Right atrium auricular region (tissue), 2 donors: ENCODE data around the gene GRK5. TPM values are rescaled to one million over a fixed set of nuclear protein-coding genes. Genes with fewer than 3 reads are reported as not detected.

Experiments used
- DNase-seq: peaks from one replicate; pipeline ENCODE4 v3.0.0-alpha.2; 2019; ENCODE audit warnings: low spot score
- H3K27ac ChIP-seq, 2 donors: fragments of 200-600 bp; sonication (generic); 1 replicate in 1 of 2; 2 replicates in 1 of 2; pipeline ENCODE4 v1.5.1; 2016 to 2019
- H3K27me3 ChIP-seq, 2 donors: fragments of 200-600 bp; sonication (generic); one replicate each; pipeline versions ENCODE4 v1.5.1 to v1.6.0; 2017 to 2019
- H3K36me3 ChIP-seq: fragments of 200-600 bp; sonication (generic); one replicate; pipeline ENCODE4 v1.5.1; 2016
- H3K4me1 ChIP-seq, 2 donors: fragments of 200-600 bp; sonication (generic); one replicate each; pipeline versions ENCODE4 v1.5.1 to v1.6.0; 2017 to 2019
- H3K4me3 ChIP-seq, 2 donors: fragments of 200-600 bp; sonication (generic); 1 replicate in 1 of 2; 2 replicates in 1 of 2; pipeline ENCODE4 v1.5.1; 2017 to 2019; ENCODE audit warnings: mild to moderate bottlenecking in 1 of 2, moderate library complexity in 1 of 2
- H3K9me3 ChIP-seq, 2 donors: fragments of 200-600 bp; sonication (generic); one replicate each; pipeline ENCODE4 v1.5.1; 2019
- CTCF ChIP-seq, 2 donors: fragments of 200-600 bp; sonication (generic); IDR thresholded peaks; one replicate each; pipeline ENCODE4 v1.5.1; 2019; ENCODE audit warnings: antibody characterized with exemption in 2 of 2
- total RNA-seq, 2 donors: library from RNA; depleted of rRNA; stranded (reverse); fragments of >200 nt; gene quantifications; one replicate each; pipeline ENCODE4 v1.1.0, GENCODE V29; 2016

The GRK5 gene
- total RNA-seq, 2 donors from 2014 or later, result 19.2 to 53.8 TPM

GRCh38 chr10:119263951-119264617, 56.7 kb downstream of the GRK5 start:
- Histone ChIP-seq H3K4me1 (peaks cover 0 to 48% of the 10 kb centered on the region in 2 donors), H3K9me3 (no peaks in the 10 kb centered on the region), H3K27me3 (no peaks in the 10 kb centered on the region), H3K36me3 (no peaks in the 10 kb centered on the region), H3K4me3 (no peak overlapping the region), H3K27ac (peak overlapping the region; percentile 29 to 46)
- DNase-seq, result no peak
- TF ChIP-seq CTCF (IDR thresholded peaks at IDR 0.05), result no peak

DNA sequence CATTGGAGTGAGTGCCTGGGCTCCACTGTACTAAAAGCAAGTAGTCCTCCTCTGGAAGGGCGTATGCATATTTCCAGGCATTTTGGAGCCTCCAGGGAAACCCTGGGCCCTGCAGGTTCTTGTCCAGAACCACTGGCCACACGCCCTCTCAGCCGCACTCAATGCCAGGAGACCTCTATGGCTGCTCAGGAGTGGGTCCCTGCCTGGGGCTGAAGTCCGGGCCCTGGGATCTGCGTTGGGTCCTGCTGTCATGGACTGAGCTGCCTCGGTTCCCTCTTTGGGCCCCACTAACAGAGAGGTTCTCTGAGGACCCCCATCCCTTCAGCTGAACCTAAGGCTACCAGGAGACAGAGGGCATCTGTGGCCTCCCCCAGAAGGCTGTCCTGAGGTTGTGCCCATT, 58.3 kb downstream of the GRK5 start:
- Histone ChIP-seq H3K27me3 (no peaks in the 10 kb centered on the region), H3K36me3 (no peaks in the 10 kb centered on the region), H3K27ac (no peak overlapping the region), H3K4me3 (no peak overlapping the region), H3K4me1 (peaks cover 0 to 57% of the 10 kb centered on the region in 2 donors), H3K9me3 (no peaks in the 10 kb centered on the region)
- no peak for DNase-seq
- TF ChIP-seq CTCF (IDR thresholded peaks at IDR 0.05), result no peak

DNA sequence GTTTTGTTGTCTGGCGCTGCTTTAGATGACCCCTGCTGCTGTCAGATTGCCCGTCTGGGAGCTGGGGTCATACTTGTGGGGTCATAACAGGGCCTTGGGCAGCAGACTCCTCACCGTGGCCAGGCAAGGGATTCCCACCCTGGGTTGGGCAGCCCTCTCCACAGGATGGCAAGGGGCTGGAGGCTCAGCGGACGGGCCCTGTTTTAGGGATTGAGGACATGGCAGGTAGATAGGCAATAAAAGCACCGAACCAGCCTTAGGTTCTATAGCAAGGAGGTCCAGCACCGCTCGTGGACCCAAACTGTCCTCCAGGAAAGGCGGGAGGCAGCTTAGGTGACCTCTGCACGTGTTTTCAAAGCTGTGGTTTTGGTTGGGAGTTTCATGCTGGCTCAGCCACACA, 60.0 kb downstream of the GRK5 start:
- Histone ChIP-seq H3K36me3 (no peaks in the 10 kb centered on the region), H3K27ac (no peak overlapping the region), H3K27me3 (no peaks in the 10 kb centered on the region), H3K4me1 (peaks cover 0 to 74% of the 10 kb centered on the region in 2 donors), H3K9me3 (no peaks in the 10 kb centered on the region), H3K4me3 (no peak overlapping the region)
- TF ChIP-seq CTCF (IDR thresholded peaks at IDR 0.05), result no peak
- DNase-seq, result no peak

DNA sequence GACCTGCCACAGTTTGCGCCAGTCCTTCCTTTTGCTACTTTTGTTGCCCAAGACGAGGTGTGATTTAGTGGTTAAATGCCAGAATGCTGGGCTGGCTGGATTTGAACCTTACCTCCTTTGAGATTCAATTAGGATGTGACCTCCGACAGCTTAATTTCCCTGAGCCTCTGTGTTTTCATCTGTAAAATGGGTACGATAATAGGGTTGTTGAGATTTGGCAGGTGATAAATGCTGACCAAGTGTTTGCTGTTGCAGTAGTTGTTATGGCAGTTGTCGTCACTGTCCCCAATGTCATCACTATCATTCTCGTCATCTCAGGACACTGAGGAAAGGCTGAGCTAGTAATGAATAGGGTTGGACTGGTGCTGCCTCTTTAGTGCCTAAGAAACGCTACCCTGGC, 61.1 kb downstream of the GRK5 start:
- Histone ChIP-seq H3K4me1 (peaks cover 0 to 75% of the 10 kb centered on the region in 2 donors), H3K27ac (peak overlapping the region; percentile 58 to 69), H3K27me3 (no peaks in the 10 kb centered on the region), H3K9me3 (no peaks in the 10 kb centered on the region), H3K4me3 (no peak overlapping the region), H3K36me3 (no peaks in the 10 kb centered on the region)
- DNase-seq, result no peak
- TF ChIP-seq CTCF (IDR thresholded peaks at IDR 0.05), result no peak

DNA sequence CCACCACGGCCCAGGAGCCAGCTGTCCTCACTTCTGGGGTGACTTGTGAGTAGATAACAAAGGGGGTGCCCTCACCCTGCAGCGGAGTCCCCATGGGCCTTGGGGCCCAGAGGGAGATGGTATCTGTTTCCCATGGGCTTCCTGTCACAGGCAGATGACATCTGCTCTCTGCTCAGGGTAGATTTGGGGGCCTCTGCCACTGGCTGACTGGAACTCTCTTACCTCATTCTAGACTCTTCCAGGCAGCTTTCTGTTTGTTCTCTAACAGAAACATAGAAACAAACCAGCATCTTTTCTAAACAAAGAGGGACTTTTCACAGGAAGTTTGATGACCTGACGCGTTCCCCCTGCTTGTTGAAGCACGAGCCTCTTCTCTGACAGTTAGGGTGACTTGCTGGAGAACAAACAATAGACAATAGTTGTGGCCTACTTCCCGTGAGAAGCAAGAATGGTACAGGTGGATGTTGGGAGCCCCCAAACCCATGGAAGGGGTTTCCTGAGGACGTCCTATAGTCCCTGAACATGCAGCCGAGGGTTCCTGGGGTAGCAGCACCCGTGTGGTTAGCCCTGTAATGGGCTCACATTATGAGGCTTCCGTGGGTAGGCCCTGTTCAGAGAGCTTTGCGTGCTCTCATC, 61.6 kb downstream of the GRK5 start:
- peaks cover 0 to 70% of the 10 kb centered on the region in 2 donors for H3K4me1 ChIP-seq

More for the DNA sequence above, 61.6 kb downstream of the GRK5 start:
- Histone ChIP-seq H3K9me3 (no peaks in the 10 kb centered on the region), H3K4me3 (no peak overlapping the region), H3K36me3 (no peaks in the 10 kb centered on the region), H3K27ac (peak overlapping the region; percentile 58 to 69), H3K27me3 (no peaks in the 10 kb centered on the region)
- TF ChIP-seq CTCF (IDR thresholded peaks at IDR 0.05), result no peak
- no peak for DNase-seq
